K562 (cell line): Measurements from ENCODE around the gene OR14A16. TPM values are rescaled to one million over a fixed set of nuclear protein-coding genes. Genes with fewer than 3 reads are reported as not detected.

Source experiments
- AFF4 ChIP-seq: sonication (generic); formaldehyde crosslinking; IDR thresholded peaks from 2 replicates; pipeline ENCODE4 v1.8.0; 2023; ENCODE audit warnings: mild to moderate bottlenecking, missing genetic modification reagents
- ATF1 ChIP-seq, 2 experiments: fragments of 450-650 bp in 1 of 2; IDR thresholded peaks; 2 replicates each; pipeline ENCODE4 v1.6.1; 2016; ENCODE audit warnings: missing compliant biosample characterization in 1 of 2, missing genetic modification characterization in 1 of 2
- CBFA2T3 ChIP-seq: fragments of 450-650 bp; IDR thresholded peaks from 2 replicates; pipeline ENCODE4 v1.6.1; 2017
- ELK3 ChIP-seq: fragments of 450-650 bp; formaldehyde crosslinking; IDR thresholded peaks from 2 replicates; pipeline ENCODE4 v1.4.0; 2020; ENCODE audit warnings: mild to moderate bottlenecking
- ETV5 ChIP-seq: sonication (generic); formaldehyde crosslinking; IDR thresholded peaks from 2 replicates; pipeline ENCODE4 v1.4.0; 2020; ENCODE audit warnings: low read depth, mild to moderate bottlenecking, missing genetic modification reagents
- FOS ChIP-seq: IDR thresholded peaks from 3 replicates; pipeline ENCODE4 v1.6.1; 2011; ENCODE audit not compliant: insufficient read length; ENCODE audit errors: extremely low read depth
- GTF3C2 ChIP-seq: IDR thresholded peaks from 3 replicates; pipeline ENCODE4 v1.6.1; 2011; ENCODE audit warnings: borderline replicate concordance, mild to moderate bottlenecking, moderate library complexity; ENCODE audit not compliant: insufficient read length; ENCODE audit errors: extremely low read depth
- IFI16 ChIP-seq: fragments of 250-450 bp; sonication (Bioruptor Pico); IDR thresholded peaks from 2 replicates; pipeline ENCODE4 v2.1.2; 2022; ENCODE audit warnings: mild to moderate bottlenecking, inconsistent platforms
- NRF1 ChIP-seq, 2 experiments: fragments of 450-650 bp; IDR thresholded peaks in 1 of 2; conservative IDR thresholded peaks in 1 of 2; 2 replicates each; pipeline ENCODE4 v1.6.1; 2014; ENCODE audit warnings: mild to moderate bottlenecking in 2 of 2
- PKNOX1 ChIP-seq: fragments of 450-650 bp; IDR thresholded peaks from 2 replicates; pipeline ENCODE4 v1.6.1; 2016
- RB1 ChIP-seq: fragments of 450-650 bp; IDR thresholded peaks from 2 replicates; pipeline ENCODE4 v1.6.1; 2017; ENCODE audit warnings: low read depth, mild to moderate bottlenecking
- RBM14 ChIP-seq: fragments of 200-400 bp; formaldehyde crosslinking; IDR thresholded peaks from 2 replicates; pipeline ENCODE4 v1.6.1; 2018; ENCODE audit warnings: low read depth, mild to moderate bottlenecking, low read length, moderate library complexity, borderline replicate concordance; ENCODE audit not compliant: insufficient read depth
- SMARCA5 ChIP-seq: fragments of 450-650 bp; IDR thresholded peaks from 2 replicates; pipeline ENCODE4 v1.6.1; 2016
- SMARCC2 ChIP-seq: fragments of 450-650 bp; IDR thresholded peaks from 2 replicates; pipeline ENCODE4 v1.6.1; 2017; ENCODE audit warnings: antibody characterized with exemption, moderate library complexity, mild to moderate bottlenecking, low read depth
- THRA ChIP-seq: fragments of 450-650 bp; IDR thresholded peaks from 2 replicates; pipeline ENCODE4 v1.6.1; 2017; ENCODE audit warnings: mild to moderate bottlenecking, moderate library complexity
- ZFX ChIP-seq: sonication (generic); formaldehyde crosslinking; IDR thresholded peaks from 2 replicates; pipeline ENCODE4 v1.8.0; 2022; ENCODE audit warnings: mild to moderate bottlenecking, missing genetic modification reagents, moderate library complexity
- ZNF589 ChIP-seq: fragments of 200-800 bp; sonication (Bioruptor generic); IDR thresholded peaks from 2 replicates; pipeline ENCODE4 v1.6.1; 2016; ENCODE audit warnings: low read depth, missing genetic modification characterization, missing compliant biosample characterization
- ZZZ3 ChIP-seq: fragments of 450-650 bp; IDR thresholded peaks from 2 replicates; pipeline ENCODE4 v1.6.1; 2016; ENCODE audit warnings: antibody characterized with exemption, mild to moderate bottlenecking, moderate library complexity
- polyA plus RNA-seq, 8 experiments: library from polyadenylated mRNA; depleted of rRNA in 4 of 8; stranded (reverse) in 5 of 8; unstranded in 3 of 8; fragments of >200 nt; fragmentation: Nextera tagmentation in 2 of 8; fragmentation: Illumina TruSeq in 1 of 8; extraction: Ambion mirVana in 2 of 8; extraction: Trizol in 1 of 8; gene quantifications; 2 replicates each; pipeline versions ENCODE4 v1.2.1 to v1.2.3, GENCODE V29; 2011 to 2014; ENCODE audit warnings: inconsistent platforms in 1 of 8, missing spikeins in 1 of 8
- total RNA-seq, 7 experiments: library from RNA; depleted of rRNA in 6 of 7; stranded (reverse); fragments of >200 nt in 6 of 7; fragmentation: Illumina TruSeq in 2 of 7; extraction: Trizol in 2 of 7; gene quantifications; 2 replicates each; pipeline versions ENCODE4 v1.2.1 to v1.2.3, GENCODE V29; 2011 to 2021; ENCODE audit warnings: low replicate concordance in 1 of 7

The OR14A16 gene
- total and polyA plus RNA-seq, 9 of the 15 experiments (the other 6 are each of a cell fraction or from before 2014, with no cell fraction given), result not detected

GRCh38 chr1:247854899-247855545 lies 31.1 kb upstream of the OR14A16 start (continued):
- TF ChIP-seq AFF4 (CRISPR knock-in tag) (no peak), THRA (no peak), CBFA2T3 (peak; percentile 95), SMARCA5 (no peak), RBM14 (no peak), NRF1 (conservative IDR thresholded peaks at IDR 0.05 in 1 of 2, IDR thresholded peaks at IDR 0.05 in 1 of 2) (0 out of 4 replicates have a peak, but pooled peaks of 1 of the 2 experiments have one; percentile 19), ETV5 (CRISPR knock-in tag) (no peak), ZNF589 (CRISPR knock-in tag) (no peak), PKNOX1 (no peak; the same call in 1 of the 2 replicates), ZZZ3 (no peak), GTF3C2 (no peak), IFI16 (CRISPR knock-in tag) (no peak), RB1 (0 out of 2 replicates have a peak, but pooled peaks have one; percentile 8), ZFX (CRISPR knock-in tag) (peak; percentile 48; the same call in 1 of the 2 replicates), ATF1 (CRISPR knock-in tag; IDR thresholded peaks at IDR 0.05) (no peak), ATF1 (tag; IDR thresholded peaks at IDR 0.05) (peak; percentile 46; the same call in 1 of the 2 replicates), SMARCC2 (peak; percentile 80; the same call in 1 of the 2 replicates), ELK3 (CRISPR knock-in tag) (no peak), FOS (no peak)
